Stimulated activated CD4-positive, alpha-beta T cell treated with anti-CD3 and anti-CD28 coated beads, Interleukin-4, amount 100 ng/mL, for 48 hours (primary cell): ENCODE data around the gene METRNL.
"Not testable (repeated sequence)": the region's sequence is repeated elsewhere in the genome, so short reads cannot be mapped to it uniquely, and the experiment has no call there.

ENCODE experiments used
- DNase-seq, 2 donors: peaks; one replicate each; pipeline ENCODE4 v3.0.0-alpha.2; 2020; ENCODE audit warnings: low read depth in 2 of 2

METRNL gene

GRCh38 chr17:83079352-83079747 lies at the start of gene METRNL:
TSS of gene METRNL (plus strand) at chr17:83079609. CDS start at chr17:83079816, 207 bp downstream.
- DNase-seq = peak; percentile 49 to 55

- DNase-seq = no peak
Measured at GRCh38 chr17:83030432-83030831, 49.0 kb upstream of the METRNL start.

- no peak for DNase-seq
Measured at GRCh38 chr17:83031321-83031945, 48.0 kb upstream of the METRNL start.

- DNase-seq = not testable (repeated sequence)
Measured at GRCh38 chr17:83031946-83032451, 47.4 kb upstream of the METRNL start.

DNA sequence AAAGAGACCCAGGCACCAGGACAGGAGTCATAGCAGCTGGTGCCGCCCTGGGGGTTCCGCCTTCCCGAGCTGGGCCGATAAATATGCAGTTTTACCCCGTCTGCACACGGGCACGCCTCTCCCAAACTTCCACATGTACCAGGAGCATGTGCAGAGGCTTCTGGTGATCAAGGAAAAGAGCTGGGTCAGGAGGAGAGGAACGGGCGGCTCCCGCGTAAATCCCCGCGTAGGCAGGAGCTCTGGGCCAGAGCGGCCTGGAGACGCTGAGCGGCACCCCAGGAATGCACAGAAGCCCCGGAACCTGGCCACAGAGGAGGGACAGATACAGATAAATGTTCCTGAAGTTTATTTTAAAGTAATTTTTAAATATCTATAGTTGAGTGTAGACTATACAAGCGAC lies 46.6 kb upstream of the METRNL start:
- DNase-seq = no peak

GRCh38 chr17:83034525-83034924 lies 44.9 kb upstream of the METRNL start:
- no peak for DNase-seq

DNA sequence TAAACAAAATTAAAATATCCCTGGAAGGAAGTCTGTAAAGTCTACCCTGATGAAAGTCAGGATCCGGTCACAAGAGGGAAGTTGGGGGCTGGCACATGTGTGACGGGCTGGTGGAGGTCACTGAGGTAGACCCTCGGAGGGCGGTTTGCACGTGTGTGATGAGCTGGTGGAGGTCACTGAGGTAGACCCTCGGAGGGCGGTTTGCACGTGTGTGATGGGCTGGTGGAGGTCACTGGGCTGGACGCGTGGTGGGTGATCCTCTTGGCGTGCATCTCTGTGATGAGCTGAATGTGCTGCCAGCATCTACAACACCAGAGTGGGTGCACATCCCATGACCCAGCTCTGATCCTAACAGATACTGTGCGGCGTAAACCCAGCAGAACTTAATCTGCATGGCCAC lies 43.7 kb upstream of the METRNL start:
- DNase-seq = no peak

DNA sequence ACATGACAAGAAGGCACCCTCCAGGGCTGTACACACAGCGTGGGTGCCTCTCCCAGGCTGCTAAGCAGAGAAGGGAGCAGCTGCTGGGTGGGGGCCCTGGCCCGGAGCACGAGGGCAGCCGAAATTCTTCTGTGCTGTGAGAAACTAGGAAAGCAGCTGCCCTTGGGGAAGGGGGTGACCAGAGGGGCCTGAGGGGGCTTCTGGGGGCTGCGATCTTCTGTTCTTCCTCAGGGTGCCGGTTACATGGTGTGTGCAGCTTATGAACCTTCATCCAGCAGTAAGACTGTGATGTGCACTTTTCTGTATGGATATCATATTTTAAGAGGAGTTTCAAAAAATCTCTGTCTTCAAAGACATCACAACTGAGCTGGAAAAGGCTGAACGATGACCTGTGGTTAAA lies 43.2 kb upstream of the METRNL start:
- DNase-seq = no peak

DNA sequence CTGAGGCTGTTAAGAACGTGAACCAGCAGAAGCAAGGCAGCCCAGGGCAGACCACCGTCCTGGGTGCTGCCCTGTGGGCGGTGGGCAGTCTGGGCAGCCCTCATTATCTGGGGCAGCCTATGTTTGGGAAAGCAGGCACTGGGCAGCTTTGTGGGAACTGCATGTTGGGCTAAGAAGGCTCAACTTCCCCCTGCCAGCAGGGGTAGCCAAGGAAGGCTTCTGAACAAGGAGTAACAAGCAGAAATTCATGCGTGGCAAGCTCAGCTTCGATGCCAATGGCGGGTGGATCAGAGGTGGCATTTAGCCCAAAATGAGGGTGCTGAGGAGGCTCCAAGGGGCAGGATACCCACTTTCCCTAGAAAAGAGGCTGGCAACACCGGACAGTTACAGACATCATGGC lies 42.7 kb upstream of the METRNL start:
- DNase-seq = no peak

- DNase-seq = no peak
Measured at GRCh38 chr17:83037084-83037873, 42.1 kb upstream of the METRNL start.

GRCh38 chr17:83037874-83038165 lies 41.6 kb upstream of the METRNL start:
- no peak for DNase-seq

GRCh38 chr17:83038983-83039382 lies 40.4 kb upstream of the METRNL start:
- not testable (repeated sequence) for DNase-seq

- DNase-seq = no peak
Measured at GRCh38 chr17:83041305-83041704, 38.1 kb upstream of the METRNL start.

- DNase-seq = no peak
Measured at GRCh38 chr17:83042522-83043158, 36.8 kb upstream of the METRNL start.

DNA sequence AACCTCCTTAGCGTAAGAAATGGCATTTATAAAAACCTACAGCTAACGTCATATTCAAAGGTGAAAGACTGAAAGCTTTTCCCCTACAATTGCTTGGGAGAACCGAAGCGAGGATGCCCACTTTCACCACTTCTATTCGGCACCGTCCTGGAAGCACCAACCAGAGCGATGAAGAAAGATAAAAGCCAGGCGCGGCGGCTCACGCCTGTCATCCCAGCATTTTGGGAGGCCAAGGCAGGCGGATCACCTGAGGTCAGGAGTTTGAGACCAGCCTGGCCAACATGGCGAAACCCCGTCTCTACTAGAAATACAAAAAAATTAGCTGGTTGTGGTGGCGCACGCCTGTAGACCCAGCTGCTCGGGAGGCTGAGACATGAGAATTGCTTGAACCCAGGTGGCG lies 34.9 kb upstream of the METRNL start:
- not testable (repeated sequence) for DNase-seq

- DNase-seq = no peak
Measured at GRCh38 chr17:83046448-83047181, 32.8 kb upstream of the METRNL start.

- DNase-seq = no peak
Measured at GRCh38 chr17:83047182-83047478, 32.3 kb upstream of the METRNL start.

GRCh38 chr17:83047818-83048475 lies 31.5 kb upstream of the METRNL start:
- not testable (repeated sequence) for DNase-seq

GRCh38 chr17:83050651-83051395 lies 28.6 kb upstream of the METRNL start:
- no peak for DNase-seq

DNA sequence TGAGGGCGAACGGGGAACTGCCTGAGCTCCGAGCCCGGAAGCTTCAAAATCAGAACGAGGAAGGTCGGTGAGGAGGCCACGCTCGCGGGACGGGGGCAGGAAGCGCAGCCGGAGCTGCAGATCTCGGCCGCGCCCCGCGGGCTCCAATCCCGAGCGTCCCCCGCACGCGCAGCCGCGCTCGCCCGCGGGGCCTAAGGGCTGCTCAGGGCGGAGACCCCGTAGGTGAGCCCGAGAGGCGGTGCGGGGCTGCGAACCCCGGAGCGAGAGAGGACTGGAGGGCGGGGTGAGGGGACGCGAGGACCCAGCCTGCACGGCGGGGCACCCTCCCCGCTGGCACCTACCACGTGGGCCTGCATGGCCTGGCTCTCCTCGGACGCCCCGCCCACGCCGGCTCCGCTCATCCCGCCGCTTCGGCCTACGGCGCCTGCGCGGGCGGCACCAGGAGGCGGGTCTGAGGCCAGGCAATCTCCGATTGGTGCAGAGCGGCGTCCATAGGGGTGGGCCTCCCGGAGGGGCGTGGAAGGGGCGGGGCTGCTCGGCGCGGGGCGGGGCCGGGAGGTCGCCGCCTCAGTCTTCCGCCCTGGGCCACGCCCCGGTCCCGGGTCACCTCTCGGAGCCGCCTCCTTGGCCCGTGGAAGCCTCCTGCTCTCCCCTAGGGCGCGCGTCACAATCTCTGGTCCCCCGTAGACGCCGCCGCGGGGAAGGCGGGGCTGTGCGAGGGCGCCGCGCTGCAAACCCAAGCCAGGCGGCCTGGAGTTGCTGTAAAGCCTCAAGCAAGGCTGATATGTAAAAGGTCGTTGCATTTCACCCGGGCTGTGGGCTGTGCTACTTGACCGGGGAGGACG lies 27.8 kb upstream of the METRNL start:
- DNase-seq = peak; percentile 97
